Nephron progenitor cell (in vitro differentiated cells): Measurements from ENCODE around the gene MAG.
A peak's percentile ranks its signal among the peaks of the same experiment; 100 is the strongest.

ENCODE experiments used
- DNase-seq: peaks from one replicate; pipeline ENCODE4 v3.0.0; 2021
- H3K27ac Mint-ChIP-seq: 2 replicates; pipeline ENCODE4 v1.8.0; 2021; ENCODE audit warnings: mild to moderate bottlenecking, moderate library complexity, mixed read lengths
- H3K27me3 Mint-ChIP-seq: 2 replicates; pipeline ENCODE4 v1.8.0; 2021; ENCODE audit warnings: mild to moderate bottlenecking, low read depth, mixed read lengths; ENCODE audit not compliant: poor library complexity
- H3K36me3 Mint-ChIP-seq: 2 replicates; pipeline ENCODE4 v1.8.0; 2021; ENCODE audit warnings: low read depth, mixed read lengths
- H3K4me1 Mint-ChIP-seq: 2 replicates; pipeline ENCODE4 v1.8.0; 2021; ENCODE audit warnings: mixed read lengths
- H3K4me3 Mint-ChIP-seq: 2 replicates; pipeline ENCODE4 v1.8.0; 2021; ENCODE audit warnings: mild to moderate bottlenecking, moderate library complexity, mixed read lengths
- H3K9me3 Mint-ChIP-seq: 2 replicates; pipeline ENCODE4 v1.8.0; 2021; ENCODE audit warnings: mild to moderate bottlenecking, moderate library complexity, mixed read lengths
- CTCF ChIP-seq: fragments of 200-600 bp; sonication (generic); IDR thresholded peaks from 2 replicates; pipeline ENCODE4 v1.5.0; 2021; ENCODE audit warnings: antibody characterized with exemption

MAG gene

GRCh38 chr19:35287713-35288112, 4.2 kb upstream of the MAG start:
- H3K27me3 Mint-ChIP-seq, result peaks cover 17% of the 10 kb centered on the region
- no peaks in the 10 kb centered on the region for H3K36me3 Mint-ChIP-seq
- DNase-seq, result no peak
- H3K4me1 Mint-ChIP-seq, result peaks cover 42% of the 10 kb centered on the region
- H3K4me3 Mint-ChIP-seq, result no peak overlapping the region
- H3K27ac Mint-ChIP-seq, result no peak overlapping the region
- no peaks in the 10 kb centered on the region for H3K9me3 Mint-ChIP-seq
- TF ChIP-seq CTCF, result no peak

GRCh38 chr19:35288331-35288730, 3.6 kb upstream of the MAG start:
- Mint-ChIP-seq H3K36me3 (no peaks in the 10 kb centered on the region), H3K4me1 (peaks cover 36% of the 10 kb centered on the region), H3K4me3 (no peak overlapping the region), H3K27me3 (peaks cover 14% of the 10 kb centered on the region), H3K27ac (peak overlapping the region; percentile 39), H3K9me3 (no peaks in the 10 kb centered on the region)
- DNase-seq, result no peak
- TF ChIP-seq CTCF, result no peak

GRCh38 chr19:35288906-35289305, 3.1 kb upstream of the MAG start:
- Mint-ChIP-seq H3K36me3 (no peaks in the 10 kb centered on the region), H3K27me3 (peaks cover 12% of the 10 kb centered on the region), H3K27ac (no peak overlapping the region), H3K4me1 (peaks cover 35% of the 10 kb centered on the region), H3K9me3 (no peaks in the 10 kb centered on the region), H3K4me3 (no peak overlapping the region)
- no peak for TF ChIP-seq CTCF
- DNase-seq, result no peak

GRCh38 chr19:35290381-35291127, 1.4 kb upstream of the MAG start:
- Mint-ChIP-seq H3K27ac (no peak overlapping the region), H3K4me1 (peaks cover 26% of the 10 kb centered on the region), H3K27me3 (peaks cover 13% of the 10 kb centered on the region), H3K4me3 (no peak overlapping the region), H3K36me3 (no peaks in the 10 kb centered on the region), H3K9me3 (no peaks in the 10 kb centered on the region)
- no peak for TF ChIP-seq CTCF
- no peak for DNase-seq

- DNase-seq, result no peak
- no peak for TF ChIP-seq CTCF
- H3K27me3 Mint-ChIP-seq, result peaks cover 13% of the 10 kb centered on the region
- H3K4me1 Mint-ChIP-seq, result peaks cover 26% of the 10 kb centered on the region
- no peaks in the 10 kb centered on the region for H3K9me3 Mint-ChIP-seq
- no peaks in the 10 kb centered on the region for H3K36me3 Mint-ChIP-seq
- peak overlapping the region; percentile 33 for H3K4me3 Mint-ChIP-seq
- H3K27ac Mint-ChIP-seq, result no peak overlapping the region
These were observed 702 bp upstream of the MAG start for GRCh38 chr19:35291259-35291658.
